Tibial nerve (tissue), 4 donors: ENCODE results near the gene DCLRE1C. TPM values are rescaled to one million over a fixed set of nuclear protein-coding genes. Genes with fewer than 3 reads are reported as not detected.
"Not testable (repeated sequence)": the region's sequence is repeated elsewhere in the genome, so short reads cannot be mapped to it uniquely, and the experiment has no call there.

Experiments used
- DNase-seq, 2 donors: peaks; one replicate each; pipeline ENCODE4 v3.0.0-alpha.2; 2019; ENCODE audit warnings: low spot score in 2 of 2
- H3K27ac ChIP-seq, 4 donors: fragments of 200-600 bp; sonication (generic) in 3 of 4; one replicate each; pipeline ENCODE4 v1.5.1; 2017 to 2019; ENCODE audit warnings: mild to moderate bottlenecking in 1 of 4
- H3K27me3 ChIP-seq, 2 donors: fragments of 200-600 bp; sonication (generic) in 1 of 2; one replicate each; pipeline versions ENCODE4 v1.5.1 to v1.6.0; 2017 to 2019
- H3K36me3 ChIP-seq, 3 donors: fragments of 200-600 bp; sonication (generic); one replicate each; pipeline ENCODE4 v1.5.1; 2018 to 2019
- H3K4me1 ChIP-seq, 4 donors: fragments of 200-600 bp; sonication (generic) in 3 of 4; one replicate each; pipeline ENCODE4 v1.5.1; 2017 to 2019
- H3K4me3 ChIP-seq, 4 donors: fragments of 200-600 bp; sonication (generic) in 3 of 4; one replicate each; pipeline ENCODE4 v1.5.1; 2017 to 2019; ENCODE audit warnings: mild to moderate bottlenecking in 1 of 4, moderate library complexity in 1 of 4
- H3K9me3 ChIP-seq, 4 donors: fragments of 200-600 bp; sonication (generic) in 3 of 4; one replicate each; pipeline ENCODE4 v1.5.1; 2017 to 2019
- EP300 ChIP-seq, 2 donors: sonication (generic); formaldehyde crosslinking; IDR thresholded peaks; one replicate each; pipeline ENCODE4 v1.6.1; 2017; ENCODE audit warnings: antibody characterized with exemption in 2 of 2, mild to moderate bottlenecking in 1 of 2
- POLR2A ChIP-seq, 2 donors: fragments of 450-650 bp; IDR thresholded peaks; one replicate each; pipeline ENCODE4 v1.6.1; 2017; ENCODE audit warnings: antibody characterized with exemption in 2 of 2, mild to moderate bottlenecking in 2 of 2, moderate library complexity in 2 of 2
- WGBS, 2 donors: methylation state at CpG; one replicate each; pipeline ENCODE4 v1.1.5; 2018; 5-methylcytosine and 5-hydroxymethylcytosine counted together
- total RNA-seq, 4 donors: library from RNA; depleted of rRNA; stranded (reverse); fragments of >200 nt; gene quantifications; one replicate each; pipeline ENCODE4 v1.1.0, GENCODE V29; 2016
- TF ChIP-seq, protein P1 (sequence below), 5 experiments: fragments of 200-600 bp in 3 of 5; fragments of 450-650 bp in 2 of 5; sonication (generic) in 3 of 5; IDR thresholded peaks; one replicate each; pipeline ENCODE4 v1.5.1; 2016 to 2019; ENCODE audit warnings: antibody characterized with exemption in 5 of 5, mild to moderate bottlenecking in 3 of 5, moderate library complexity in 2 of 5

The DCLRE1C gene
- total RNA-seq, 4 donors from 2014 or later, result 9.6 to 28.8 (median 17.5) TPM

- no peak for DNase-seq
- Histone ChIP-seq H3K9me3 (no peaks in the 10 kb centered on the region), H3K27ac (no peak overlapping the region)
Measured at GRCh38 chr10:14949291-14949690, 4.6 kb downstream of the DCLRE1C start.

GRCh38 chr10:14947268-14947667 lies 6.6 kb downstream of the DCLRE1C start:
- 94 to 100% methylated on average over 1 of the region's 1 CpG for WGBS, 2 donors
- H3K27me3 ChIP-seq, result no peaks in the 10 kb centered on the region
- H3K9me3 ChIP-seq, result no peaks in the 10 kb centered on the region
- H3K4me3 ChIP-seq, result no peak overlapping the region
- no peak overlapping the region for H3K27ac ChIP-seq
- H3K4me1 ChIP-seq, result peaks cover 0 to 18% (median 2%) of the 10 kb centered on the region in 4 donors
- DNase-seq, result no peak
- peaks cover 0 to 68% (median 9%) of the 10 kb centered on the region in 3 donors for H3K36me3 ChIP-seq
- TF ChIP-seq EP300 (IDR thresholded peaks at IDR 0.05) (no peak), POLR2A (IDR thresholded peaks at IDR 0.05) (no peak)
- TF ChIP-seq, protein P1, sequence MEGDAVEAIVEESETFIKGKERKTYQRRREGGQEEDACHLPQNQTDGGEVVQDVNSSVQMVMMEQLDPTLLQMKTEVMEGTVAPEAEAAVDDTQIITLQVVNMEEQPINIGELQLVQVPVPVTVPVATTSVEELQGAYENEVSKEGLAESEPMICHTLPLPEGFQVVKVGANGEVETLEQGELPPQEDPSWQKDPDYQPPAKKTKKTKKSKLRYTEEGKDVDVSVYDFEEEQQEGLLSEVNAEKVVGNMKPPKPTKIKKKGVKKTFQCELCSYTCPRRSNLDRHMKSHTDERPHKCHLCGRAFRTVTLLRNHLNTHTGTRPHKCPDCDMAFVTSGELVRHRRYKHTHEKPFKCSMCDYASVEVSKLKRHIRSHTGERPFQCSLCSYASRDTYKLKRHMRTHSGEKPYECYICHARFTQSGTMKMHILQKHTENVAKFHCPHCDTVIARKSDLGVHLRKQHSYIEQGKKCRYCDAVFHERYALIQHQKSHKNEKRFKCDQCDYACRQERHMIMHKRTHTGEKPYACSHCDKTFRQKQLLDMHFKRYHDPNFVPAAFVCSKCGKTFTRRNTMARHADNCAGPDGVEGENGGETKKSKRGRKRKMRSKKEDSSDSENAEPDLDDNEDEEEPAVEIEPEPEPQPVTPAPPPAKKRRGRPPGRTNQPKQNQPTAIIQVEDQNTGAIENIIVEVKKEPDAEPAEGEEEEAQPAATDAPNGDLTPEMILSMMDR (IDR thresholded peaks at IDR 0.05), result no peak

More at GRCh38 chr10:14949291-14949690, 4.6 kb downstream of the DCLRE1C start:
- peaks cover 0 to 51% (median 9%) of the 10 kb centered on the region in 3 donors for H3K36me3 ChIP-seq
- peaks cover 0 to 28% (median 9%) of the 10 kb centered on the region in 4 donors for H3K4me1 ChIP-seq
- 93% methylated on average over 5 of the region's 5 CpGs for WGBS, 2 donors
- H3K27me3 ChIP-seq, result no peaks in the 10 kb centered on the region
- TF ChIP-seq POLR2A (IDR thresholded peaks at IDR 0.05), result no peak
- no peak for TF ChIP-seq EP300 (IDR thresholded peaks at IDR 0.05)
- TF ChIP-seq, protein P1 (IDR thresholded peaks at IDR 0.05), result no peak
- H3K4me3 ChIP-seq, result no peak overlapping the region

DNA sequence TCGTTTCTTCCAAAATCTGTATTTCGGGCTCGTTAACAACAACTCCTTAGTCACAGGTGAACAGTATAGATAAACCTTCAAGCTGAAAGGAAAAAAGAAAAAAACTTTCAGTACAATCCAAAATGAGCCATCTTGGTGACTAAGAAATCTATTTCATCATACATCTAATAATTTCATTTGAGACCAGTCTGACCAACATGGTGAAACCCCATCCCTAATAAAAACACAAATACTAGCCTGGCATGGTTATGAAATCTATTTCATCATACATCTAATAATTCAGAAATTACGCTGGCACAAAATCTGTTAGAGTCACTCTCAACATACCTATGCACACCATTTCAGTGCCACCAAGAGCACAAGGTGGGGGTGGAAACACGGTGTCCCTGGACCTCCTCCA lies 8.8 kb downstream of the DCLRE1C start:
- DNase-seq, result no peak
- no peak overlapping the region for H3K27ac ChIP-seq
- no peak for TF ChIP-seq POLR2A (IDR thresholded peaks at IDR 0.05)
- TF ChIP-seq, protein P1 (IDR thresholded peaks at IDR 0.05), result no peak
- TF ChIP-seq EP300 (IDR thresholded peaks at IDR 0.05), result no peak
- H3K4me1 ChIP-seq, result no peaks in the 10 kb centered on the region
- 95 to 96% methylated on average over 5 of the region's 5 CpGs for WGBS, 2 donors
- no peaks in the 10 kb centered on the region for H3K27me3 ChIP-seq
- H3K36me3 ChIP-seq, result peaks cover 0 to 77% (median 9%) of the 10 kb centered on the region in 3 donors
- no peak overlapping the region for H3K4me3 ChIP-seq
- H3K9me3 ChIP-seq, result no peaks in the 10 kb centered on the region

DNA sequence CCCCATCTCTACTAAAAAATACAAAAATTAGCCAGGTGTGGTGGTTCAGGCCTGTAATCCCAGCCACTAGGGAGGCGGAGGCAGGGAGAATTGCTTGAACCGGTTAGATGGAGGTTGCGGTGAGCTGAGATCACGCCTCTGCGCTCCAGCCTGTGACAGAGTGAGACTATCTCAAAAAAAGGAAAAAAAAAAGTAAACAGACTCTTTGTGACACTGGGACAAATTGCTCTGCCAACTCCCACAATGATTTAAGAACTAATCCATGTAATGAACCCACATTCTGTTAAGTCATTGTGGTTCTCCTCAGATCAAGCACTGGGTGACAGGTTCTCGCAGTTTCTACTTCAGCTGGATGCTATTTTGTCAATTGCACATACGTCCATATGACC lies 11.0 kb downstream of the DCLRE1C start:
- 90 to 92% methylated on average over 6 to 7 of the region's 7 CpGs for WGBS, 2 donors
- not testable (repeated sequence) for H3K27me3 ChIP-seq, H3K4me3 ChIP-seq, H3K9me3 ChIP-seq, H3K4me1 ChIP-seq, DNase-seq, H3K27ac ChIP-seq
- H3K36me3 ChIP-seq, result peaks cover 0 to 60% (median 9%) of the 10 kb centered on the region in 3 donors

DNA sequence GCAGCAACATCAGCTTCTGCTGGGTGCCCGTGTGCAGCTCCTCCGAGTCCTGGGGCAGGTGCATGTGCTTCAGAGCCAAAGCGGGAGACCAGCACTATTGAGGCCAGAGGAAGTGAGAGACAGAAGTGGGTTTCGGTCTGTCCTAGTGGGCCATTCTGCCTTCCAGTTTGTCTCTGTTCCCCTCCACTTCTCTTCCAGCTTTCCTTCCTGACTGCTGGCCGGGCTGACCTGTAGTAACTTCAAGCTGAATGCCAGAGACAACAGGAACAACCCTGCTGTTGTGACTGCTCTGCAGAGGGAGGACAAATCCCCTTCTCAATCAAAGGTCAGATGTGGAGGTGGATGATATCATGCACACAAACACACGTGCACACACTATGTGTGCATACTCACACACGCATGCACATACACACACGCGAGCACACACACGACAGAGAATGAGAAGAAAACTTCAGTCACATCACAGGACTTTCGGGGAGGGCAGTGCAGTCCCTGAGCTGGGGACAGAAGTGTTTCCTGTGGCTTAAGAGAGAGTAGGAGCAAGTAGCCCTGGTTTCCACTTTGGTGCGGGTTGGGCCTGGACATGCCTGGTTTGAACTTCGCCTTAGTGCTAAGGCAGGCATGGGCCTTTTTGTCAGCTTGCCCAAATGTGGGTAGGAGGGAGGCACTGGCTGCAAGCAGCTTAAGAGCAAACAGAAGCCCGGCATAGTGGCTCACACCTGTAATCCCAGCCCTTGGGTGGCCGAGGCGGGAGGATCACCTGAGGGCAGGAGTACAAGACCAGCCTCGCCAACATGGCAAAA lies 11.5 kb downstream of the DCLRE1C start:
- 75 to 86% methylated on average over 8 to 17 of the region's 17 CpGs for WGBS, 2 donors
- H3K36me3 ChIP-seq, result peaks cover 0 to 56% (median 9%) of the 10 kb centered on the region in 3 donors

GRCh38 chr10:14938971-14939370 lies 14.9 kb downstream of the DCLRE1C start:
- not testable (repeated sequence) for H3K27ac ChIP-seq, DNase-seq, H3K27me3 ChIP-seq, H3K9me3 ChIP-seq, H3K4me1 ChIP-seq, H3K4me3 ChIP-seq
- peaks cover 0 to 56% (median 7%) of the 10 kb centered on the region in 3 donors for H3K36me3 ChIP-seq
- 64 to 79% methylated on average over 2 of the region's 5 CpGs for WGBS, 2 donors

More for the DNA sequence above, 11.5 kb downstream of the DCLRE1C start:
- not testable (repeated sequence) for H3K27me3 ChIP-seq, H3K9me3 ChIP-seq, H3K27ac ChIP-seq, H3K4me3 ChIP-seq, DNase-seq, H3K4me1 ChIP-seq
